Measurements from ENCODE around the gene ICAM4. TPM values are rescaled to one million over a fixed set of nuclear protein-coding genes. Genes with fewer than 3 reads are reported as not detected.
"Not testable (repeated sequence)": the region's sequence is repeated elsewhere in the genome, so short reads cannot be mapped to it uniquely, and the experiment has no call there.

Gene ICAM4
- total RNA-seq, 2 donors from 2014 or later = 0.26 TPM; not detected in 1

DNA sequence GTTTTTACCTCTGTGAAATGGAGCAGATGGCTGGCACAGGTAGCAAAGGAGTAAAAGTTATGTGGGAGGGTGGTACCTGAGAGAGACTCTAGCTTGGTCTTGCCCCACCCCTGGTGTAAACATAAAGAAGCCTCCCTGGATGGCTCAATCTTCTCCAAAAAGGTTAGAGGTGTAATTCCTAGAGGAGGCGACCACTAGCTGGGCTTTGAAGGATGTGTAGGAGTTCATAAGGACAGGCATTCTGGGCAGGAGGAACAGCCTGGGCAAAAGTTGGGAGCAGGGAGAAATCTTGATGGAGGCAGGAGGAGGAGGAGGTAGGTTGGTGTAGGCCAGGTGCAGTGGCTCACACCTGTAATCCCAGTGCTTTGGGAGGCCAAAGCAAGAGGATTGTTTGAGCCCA lies 7.8 kb upstream of the ICAM4 start:
- Histone ChIP-seq H3K36me3 (replicated peaks in 1 of 2; ENCODE audit: insufficient read depth in 1 of 2, low read depth in 2 of 2) (peaks cover 0 to 4% of the 10 kb centered on the region in 2 donors), H3K4me3 (no peak overlapping the region), H3K27me3 (no peaks in the 10 kb centered on the region), H3K4me1 (no peaks in the 10 kb centered on the region), H3K9me3 (no peaks in the 10 kb centered on the region), H3K27ac (no peak overlapping the region)
- TF ChIP-seq CTCF (IDR thresholded peaks at IDR 0.05) = no peak
- TF ChIP-seq POLR2A (IDR thresholded peaks at IDR 0.05) = no peak
- ATAC-seq (no peak), DNase-seq (no peak)
- intact Hi-C loops (cut with DNase I) = no loop called here
- 75 to 100% methylated on average over 1 of the region's 1 CpG for WGBS, 2 donors

DNA sequence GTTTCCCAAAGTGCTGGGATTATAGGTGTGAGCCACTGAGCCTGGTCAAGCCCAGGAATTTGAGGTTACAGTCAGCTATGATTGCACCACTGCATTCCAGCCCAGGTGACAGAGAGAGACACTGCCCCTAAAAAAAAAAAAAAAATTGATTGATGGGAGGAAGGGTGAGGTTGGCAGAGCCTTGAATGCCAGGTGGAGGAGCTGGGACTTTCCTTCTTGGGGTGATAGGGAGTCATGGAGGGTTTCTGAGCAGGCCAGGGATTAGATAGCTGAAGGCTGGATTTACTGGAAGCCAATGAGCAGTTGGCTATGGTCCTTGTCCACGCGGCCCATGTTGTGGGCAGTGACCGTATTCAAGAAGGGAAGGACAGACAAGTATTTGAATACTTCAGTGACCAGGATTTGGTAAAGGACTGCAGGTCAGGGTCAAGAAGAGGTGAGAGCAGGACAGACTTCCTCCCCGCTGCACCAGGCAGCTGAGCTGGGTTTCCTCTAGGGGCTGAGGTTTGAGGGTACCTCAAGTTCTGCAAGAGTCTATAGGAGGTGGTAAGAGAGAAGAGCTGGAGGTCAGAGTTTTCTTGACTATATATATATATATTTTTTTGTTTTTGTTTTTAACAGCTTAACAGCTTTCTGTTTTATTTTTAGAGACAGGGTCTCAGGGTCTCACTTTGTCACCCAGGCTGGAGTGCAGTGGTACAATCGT lies 6.9 kb upstream of the ICAM4 start:
- H3K4me1 ChIP-seq = no peaks in the 10 kb centered on the region
- H3K4me3 ChIP-seq = no peak overlapping the region
- H3K27ac ChIP-seq = no peak overlapping the region
- DNase-seq (no peak), ATAC-seq (no peak)
- WGBS, 2 donors = 81% methylated on average over 5 of the region's 5 CpGs
- no peaks in the 10 kb centered on the region for H3K27me3 ChIP-seq
- H3K36me3 ChIP-seq (replicated peaks in 1 of 2; ENCODE audit: insufficient read depth in 1 of 2, low read depth in 2 of 2) = peaks cover 0 to 6% of the 10 kb centered on the region in 2 donors
- no peak for TF ChIP-seq POLR2A (IDR thresholded peaks at IDR 0.05)
- TF ChIP-seq CTCF (IDR thresholded peaks at IDR 0.05) = no peak
- no peaks in the 10 kb centered on the region for H3K9me3 ChIP-seq
- intact Hi-C loops (cut with DNase I) = no loop called here

GRCh38 chr19:10282043-10282442 lies 4.7 kb upstream of the ICAM4 start:
- WGBS, 2 donors = 84 to 88% methylated on average over 5 of the region's 5 CpGs
- H3K4me3 ChIP-seq; intact Hi-C loops (cut with DNase I); H3K36me3 ChIP-seq (replicated peaks in 1 of 2; ENCODE audit: insufficient read depth in 1 of 2, low read depth in 2 of 2); H3K27ac ChIP-seq; H3K27me3 ChIP-seq; ATAC-seq; DNase-seq; H3K4me1 ChIP-seq; H3K9me3 ChIP-seq: not testable (repeated sequence)

DNA sequence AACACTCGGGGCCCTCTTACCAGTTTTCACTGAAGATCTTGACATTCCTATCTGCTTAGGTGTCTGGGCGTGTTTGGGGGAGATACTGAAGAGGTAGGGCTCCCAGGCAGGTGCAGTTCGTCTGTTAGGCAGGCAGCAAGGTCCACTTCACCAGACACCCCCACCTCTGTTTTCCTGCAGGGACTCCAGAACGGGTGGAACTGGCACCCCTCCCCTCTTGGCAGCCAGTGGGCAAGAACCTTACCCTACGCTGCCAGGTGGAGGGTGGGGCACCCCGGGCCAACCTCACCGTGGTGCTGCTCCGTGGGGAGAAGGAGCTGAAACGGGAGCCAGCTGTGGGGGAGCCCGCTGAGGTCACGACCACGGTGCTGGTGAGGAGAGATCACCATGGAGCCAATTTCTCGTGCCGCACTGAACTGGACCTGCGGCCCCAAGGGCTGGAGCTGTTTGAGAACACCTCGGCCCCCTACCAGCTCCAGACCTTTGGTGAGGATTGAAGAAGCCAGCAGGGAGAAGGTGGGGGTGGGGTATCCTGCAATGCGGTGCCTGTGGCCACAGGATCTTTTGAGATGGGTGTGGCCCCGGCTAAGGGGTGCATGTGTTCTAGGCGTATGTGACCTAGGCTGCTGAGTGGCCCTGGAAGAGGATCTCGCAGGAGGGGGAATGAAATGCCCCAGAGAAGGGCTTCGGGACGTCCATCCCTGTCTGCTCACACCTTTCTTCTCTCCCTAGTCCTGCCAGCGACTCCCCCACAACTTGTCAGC lies 3.3 kb upstream of the ICAM4 start:
- TF ChIP-seq CTCF (IDR thresholded peaks at IDR 0.05) (no peak), POLR2A (IDR thresholded peaks at IDR 0.05) (no peak)
- ATAC-seq (no peak), DNase-seq (no peak)
- Histone ChIP-seq H3K27ac (no peak overlapping the region), H3K4me3 (no peak overlapping the region), H3K9me3 (no peaks in the 10 kb centered on the region), H3K27me3 (peaks cover 0 to 3% of the 10 kb centered on the region in 2 donors), H3K36me3 (replicated peaks in 1 of 2; ENCODE audit: insufficient read depth in 1 of 2, low read depth in 2 of 2) (peaks cover 0 to 8% of the 10 kb centered on the region in 2 donors), H3K4me1 (peaks cover 16% of the 10 kb centered on the region)
- WGBS, 2 donors = 51 to 53% methylated on average over 10 to 22 of the region's 23 CpGs
- intact Hi-C loops (cut with DNase I) = no loop called here

GRCh38 chr19:10284065-10284959 lies 2.4 kb upstream of the ICAM4 start:
- intact Hi-C loops (cut with DNase I) = no loop called here
- H3K9me3 ChIP-seq = no peaks in the 10 kb centered on the region
- H3K36me3 ChIP-seq (replicated peaks in 1 of 2; ENCODE audit: insufficient read depth in 1 of 2, low read depth in 2 of 2) = peaks cover 0 to 5% of the 10 kb centered on the region in 2 donors
- TF ChIP-seq CTCF (IDR thresholded peaks at IDR 0.05) (no peak), POLR2A (IDR thresholded peaks at IDR 0.05) (no peak)
- H3K27ac ChIP-seq = no peak overlapping the region
- peaks cover 0 to 11% of the 10 kb centered on the region in 2 donors for H3K27me3 ChIP-seq
- peaks cover 24% of the 10 kb centered on the region for H3K4me1 ChIP-seq
- H3K4me3 ChIP-seq = no peak overlapping the region
- ATAC-seq (no peak), DNase-seq (no peak)
- 81 to 87% methylated on average over 19 to 34 of the region's 34 CpGs for WGBS, 2 donors
